GM12878 (cell line): Measurements from ENCODE around the gene EGR4. TPM values are rescaled to one million over a fixed set of nuclear protein-coding genes. Genes with fewer than 3 reads are reported as not detected.

Experiments used
- ATAC-seq: fragments of 200-7000 bp; cut with Tn5 transposase; 3 replicates; pipeline ENCODE4 v1.9.1; 2020; ENCODE audit warnings: mild to moderate bottlenecking, moderate library complexity
- BruUV-seq: library from RNA; stranded (reverse); fragments of 400-500 nt; replicated peaks from 2 replicates; lab custom pipeline; 2021; lab: Mats Ljungman, UMichigan
- CTCF ChIA-PET: fragments of 300-600 bp; sonication (Branson Sonifier 250); formaldehyde crosslinking; extraction: SDS; loops from one replicate; lab custom pipeline; 2021; ENCODE audit warnings: inconsistent platforms; lab: Yijun Ruan, JAX
- POLR2A ChIA-PET: fragments of 350-600 bp; formaldehyde crosslinking; extraction: SDS; loops from one replicate; lab custom pipeline; 2021; ENCODE audit warnings: inconsistent platforms; lab: Charles Lee
- RAD21 ChIA-PET: fragments of 300-600 bp; sonication (Branson Sonifier 250); formaldehyde crosslinking; loops from one replicate; lab custom pipeline; 2023; ENCODE audit warnings: antibody characterized with exemption; ENCODE audit not compliant: unreplicated experiment; lab: Charles Lee
- SMC1A ChIA-PET: fragments of 300-600 bp; sonication (Branson Sonifier 250); formaldehyde crosslinking; loops from one replicate; lab custom pipeline; 2023; ENCODE audit not compliant: unreplicated experiment, uncharacterized antibody; lab: Charles Lee
- DNase-seq: peaks from one replicate; pipeline ENCODE4 v3.0.0-alpha.2; 2011; ENCODE audit warnings: low read depth, low spot score
- FAIRE-seq: peaks from 3 replicates; lab custom pipeline; 2011; peaks lifted over from hg19 to GRCh38; lab: Jason Lieb, UNC
- H2AFZ ChIP-seq: 2 replicates; pipeline ENCODE4 v1.6.0; 2011; ENCODE audit warnings: low read depth, low read length, control low read depth; ENCODE audit not compliant: control insufficient read depth
- H3K27ac ChIP-seq: 2 replicates; pipeline ENCODE4 v1.5.1; 2011; ENCODE audit warnings: control low read depth; ENCODE audit not compliant: control insufficient read depth, insufficient read depth
- H3K27me3 ChIP-seq, 2 experiments: replicated peaks in 1 of 2; 2 replicates each; pipeline versions ENCODE4 v1.6.0 to v1.6.1; 2011; ENCODE audit warnings: low read length in 1 of 2; ENCODE audit not compliant: control insufficient read depth in 2 of 2, insufficient read depth in 2 of 2
- H3K36me3 ChIP-seq, 2 experiments: 2 replicates each; pipeline ENCODE4 v1.5.1; 2011; ENCODE audit warnings: low read length in 1 of 2; ENCODE audit not compliant: control insufficient read depth in 2 of 2, insufficient read depth in 2 of 2
- H3K4me1 ChIP-seq: 2 replicates; pipeline ENCODE4 v1.6.1; 2011; ENCODE audit warnings: mild to moderate bottlenecking, low read length, moderate library complexity, mixed read lengths; ENCODE audit not compliant: control insufficient read depth, insufficient read depth
- H3K4me2 ChIP-seq: 2 replicates; pipeline ENCODE4 v1.6.0; 2011; ENCODE audit warnings: control low read depth; ENCODE audit not compliant: control insufficient read depth, insufficient read depth
- H3K4me3 ChIP-seq: fragments of 200-600 bp; sonication (generic); 2 replicates; pipeline ENCODE4 v1.5.1; 2016
- H3K79me2 ChIP-seq: 2 replicates; pipeline ENCODE4 v1.6.0; 2011; ENCODE audit warnings: low read length; ENCODE audit not compliant: control insufficient read depth, insufficient read depth
- H3K9ac ChIP-seq: 2 replicates; pipeline ENCODE4 v1.8.0; 2011; ENCODE audit warnings: low read length, control low read depth, mixed read lengths; ENCODE audit not compliant: control insufficient read depth, insufficient read depth
- H3K9me3 ChIP-seq: replicated peaks from 3 replicates; pipeline ENCODE4 v1.5.1; 2011; ENCODE audit warnings: mild to moderate bottlenecking, low read length; ENCODE audit not compliant: control insufficient read depth, insufficient read depth
- H4K20me1 ChIP-seq: 2 replicates; pipeline ENCODE4 v1.6.0; 2011; ENCODE audit not compliant: control insufficient read depth, insufficient read depth
- CBFB ChIP-seq: IDR thresholded peaks from 2 replicates; pipeline ENCODE4 v1.6.1; 2016; ENCODE audit warnings: antibody characterized with exemption, low read depth
- CREM ChIP-seq: IDR thresholded peaks from 2 replicates; pipeline ENCODE4 v1.6.1; 2014; ENCODE audit warnings: antibody characterized with exemption, low read depth
- FOXK2 ChIP-seq: fragments of 450-650 bp; IDR thresholded peaks from 2 replicates; pipeline ENCODE4 v1.6.1; 2017; ENCODE audit warnings: mild to moderate bottlenecking, moderate library complexity
- JUND ChIP-seq: IDR thresholded peaks from 2 replicates; pipeline ENCODE4 v1.6.1; 2012; ENCODE audit warnings: low read depth, mild to moderate bottlenecking, low read length, improper control_type of control experiment, moderate library complexity
- MYB ChIP-seq: fragments of 150-350 bp; IDR thresholded peaks from 2 replicates; pipeline ENCODE4 v1.6.1; 2014; ENCODE audit warnings: mild to moderate bottlenecking, low read depth, low read length, borderline replicate concordance
- NFIC ChIP-seq: IDR thresholded peaks from 2 replicates; pipeline ENCODE4 v1.6.1; 2012; ENCODE audit warnings: low read depth, mild to moderate bottlenecking, inconsistent platforms, low read length, moderate library complexity
- ZNF24 ChIP-seq: fragments of 450-650 bp; IDR thresholded peaks from 2 replicates; pipeline ENCODE4 v1.6.1; 2017; ENCODE audit warnings: antibody characterized with exemption, mild to moderate bottlenecking
- ZNF622 ChIP-seq: fragments of 450-650 bp; IDR thresholded peaks from 2 replicates; pipeline ENCODE4 v1.6.1; 2017; ENCODE audit warnings: mild to moderate bottlenecking, inconsistent platforms
- WGBS: methylation state at CpG from one replicate; pipeline ENCODE4 v1.1.6; 2016; ENCODE audit warnings: low lambda C conversion rate; ENCODE audit not compliant: insufficient replicate concordance, insufficient coverage; ENCODE audit errors: missing lambda C conversion rate; 5-methylcytosine and 5-hydroxymethylcytosine counted together
- in situ Hi-C: fragments of 300-500 bp; cut with MboI; formaldehyde crosslinking; loops from 9 replicates; pipeline ENCODE4 v1.14.3; 2018; ENCODE audit warnings: mixed read lengths
- intact Hi-C: fragments of 100-400 bp; cut with micrococcal nuclease; formaldehyde crosslinking; loops from one replicate; pipeline ENCODE4 v1.14.2; 2022; ENCODE audit not compliant: unreplicated experiment
- polyA plus RNA-seq, 11 experiments: library from polyadenylated mRNA; depleted of rRNA in 4 of 11; unstranded in 6 of 11; stranded (reverse) in 5 of 11; fragments of >200 nt; fragmentation: Nextera tagmentation in 4 of 11; fragmentation: Illumina TruSeq in 1 of 11; extraction: Ambion mirVana in 4 of 11; extraction: Trizol in 1 of 11; gene quantifications; 1 replicate in 1 of 11; 2 replicates in 10 of 11; pipeline versions ENCODE4 v1.2.1 to v1.2.3, GENCODE V29; 2011 to 2016; ENCODE audit warnings: inconsistent platforms in 2 of 11, missing spikeins in 2 of 11, low read depth in 1 of 11
- total RNA-seq, 4 experiments: library from RNA; depleted of rRNA in 3 of 4; stranded (reverse); fragments of >200 nt in 3 of 4; fragmentation: Illumina TruSeq in 1 of 4; extraction: Trizol in 1 of 4; gene quantifications; 2 replicates each; pipeline versions ENCODE4 v1.2.1 to v1.2.3, GENCODE V29; 2013 to 2021
- TF ChIP-seq, protein P1 (sequence below): fragments of 150-350 bp; IDR thresholded peaks from 2 replicates; pipeline ENCODE4 v1.6.1; 2016; ENCODE audit warnings: low read depth, low read length
- TF ChIP-seq, protein P2 (sequence below): fragments of 450-650 bp; IDR thresholded peaks from 2 replicates; pipeline ENCODE4 v1.6.1; 2017; ENCODE audit warnings: borderline replicate concordance
- TF ChIP-seq, protein P3 (sequence below): IDR thresholded peaks from 2 replicates; pipeline ENCODE4 v1.6.1; 2012; ENCODE audit warnings: low read depth, low read length, improper control_type of control experiment
- TF ChIP-seq, protein P4 (sequence below): fragments of 450-650 bp; IDR thresholded peaks from 2 replicates; pipeline ENCODE4 v1.6.1; 2016; ENCODE audit warnings: mild to moderate bottlenecking

EGR4 gene
- total and polyA plus RNA-seq, 10 of the 15 experiments (the other 5 are each of a cell fraction or from before 2014, with no cell fraction given): 0.07 TPM; not detected in 9

DNA sequence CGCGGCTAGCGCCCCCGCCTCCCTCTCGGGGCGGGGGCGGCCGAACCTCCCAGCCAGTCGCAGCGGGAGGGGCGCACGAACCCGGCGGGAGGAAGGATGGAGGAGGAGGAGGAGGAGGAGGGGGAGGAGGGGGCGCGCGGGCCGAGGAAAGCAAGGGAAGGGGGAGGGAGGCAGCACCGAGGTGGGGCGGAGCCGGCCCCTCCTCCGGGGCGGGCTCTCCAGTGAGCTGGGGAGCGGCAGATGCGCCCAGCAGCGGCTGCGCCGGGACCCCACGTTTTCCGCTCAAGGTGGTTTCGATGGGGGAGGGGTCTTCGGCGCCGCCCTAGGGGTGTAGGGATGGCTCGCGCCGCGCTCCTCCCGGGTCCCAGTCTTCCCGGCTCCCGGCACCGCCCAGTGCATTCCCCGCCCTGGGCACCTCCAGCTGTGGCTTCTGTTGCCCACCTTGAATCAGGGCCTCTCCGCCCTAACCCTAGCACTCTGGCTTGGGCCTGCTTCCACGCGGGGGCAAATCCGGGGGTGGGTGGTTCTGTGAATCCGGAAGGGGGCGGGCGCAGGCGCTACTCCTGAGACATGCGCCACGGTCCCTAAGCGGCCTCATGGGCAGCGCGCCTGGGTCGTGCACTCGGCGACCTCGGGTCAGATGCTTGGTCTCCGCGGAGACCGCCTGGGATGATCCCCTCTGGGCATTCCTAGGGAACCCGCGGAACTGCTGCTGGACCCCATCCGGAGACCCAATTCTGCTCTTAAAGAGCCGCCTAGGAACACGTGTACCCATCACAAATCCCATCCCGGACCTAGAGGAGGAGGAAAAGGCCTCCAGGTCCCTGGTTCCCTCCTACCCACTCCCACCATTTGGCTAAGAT lies 8.8 kb downstream of the EGR4 start, which contains the start of gene FBXO41:
Gene FBXO41, minus strand, starts transcription at position 183 of the 863 bp plus-strand sequence. CDS start 14,848 bp downstream, outside the sequence.
- TSS peak; percentile 86 for BruUV-seq
- DNase-seq: peak; percentile 47
- RAD21 ChIA-PET: interaction anchor here (0.7 to 2.1 kb wide), 5 partner anchors 9 to 107 kb away, joined by 3 to 5 read pairs (median 4); partner anchors contain the start of genes CCT7 and EGR4
- Histone ChIP-seq H3K27me3 (no peaks in the 10 kb centered on the region), H4K20me1 (no peaks in the 10 kb centered on the region; the same call in 1 of the 2 replicates), H3K79me2 (peaks cover 45% of the 10 kb centered on the region), H3K9me3 (no peaks in the 10 kb centered on the region), H3K4me1 (peaks cover 11% of the 10 kb centered on the region), H3K4me2 (peak within 1 kb of the TSS; percentile 87), H3K9ac (peak within 1 kb of the TSS; percentile 79), H3K36me3 (no peaks in the 10 kb centered on the region; a peak in 1 of 4 replicates), H3K4me3 (peak within 1 kb of the TSS; percentile 99), H3K27ac (peak within 1 kb of the TSS; percentile 80), H2AFZ (peak within 1 kb of the TSS; percentile 89)
- under 1% methylated on average over 50 of the region's 69 CpGs for WGBS
- SMC1A ChIA-PET: interaction anchor here (1.2 to 2.8 kb wide), 3 partner anchors 10 to 76 kb away, joined by 3 to 6 read pairs (median 5); no protein-coding TSS in a partner anchor
- intact Hi-C loops (loop anchor here (2.0 kb wide), 2 partner anchors 50 to 100 kb away; partner anchors contain the start of genes ALMS1 and CCT7), in situ Hi-C loops (no loop called here)
- FAIRE-seq: peak; percentile 47
- POLR2A ChIA-PET: interaction anchor here (0.8 to 2.3 kb wide), 4 partner anchors 9 to 52 kb away, joined by 3 to 12 read pairs (median 4); partner anchors contain the start of genes EGR4 and PRADC1
- CTCF ChIA-PET: interaction anchor here (0.7 to 1.6 kb wide), 4 partner anchors 13 to 624 kb away, joined by 3 to 8 read pairs (median 4); partner anchors contain the start of gene CCT7
- ATAC-seq: peak; percentile 88
- TF ChIP-seq CBFB (0 out of 2 replicates have a peak, but pooled peaks have one; percentile 39), ZNF24 (no peak), NFIC (no peak; the same call in 1 of the 2 replicates), CREM (no peak), JUND (no peak), MYB (no peak), ZNF622 (no peak), FOXK2 (no peak)
- TF ChIP-seq, protein P1, sequence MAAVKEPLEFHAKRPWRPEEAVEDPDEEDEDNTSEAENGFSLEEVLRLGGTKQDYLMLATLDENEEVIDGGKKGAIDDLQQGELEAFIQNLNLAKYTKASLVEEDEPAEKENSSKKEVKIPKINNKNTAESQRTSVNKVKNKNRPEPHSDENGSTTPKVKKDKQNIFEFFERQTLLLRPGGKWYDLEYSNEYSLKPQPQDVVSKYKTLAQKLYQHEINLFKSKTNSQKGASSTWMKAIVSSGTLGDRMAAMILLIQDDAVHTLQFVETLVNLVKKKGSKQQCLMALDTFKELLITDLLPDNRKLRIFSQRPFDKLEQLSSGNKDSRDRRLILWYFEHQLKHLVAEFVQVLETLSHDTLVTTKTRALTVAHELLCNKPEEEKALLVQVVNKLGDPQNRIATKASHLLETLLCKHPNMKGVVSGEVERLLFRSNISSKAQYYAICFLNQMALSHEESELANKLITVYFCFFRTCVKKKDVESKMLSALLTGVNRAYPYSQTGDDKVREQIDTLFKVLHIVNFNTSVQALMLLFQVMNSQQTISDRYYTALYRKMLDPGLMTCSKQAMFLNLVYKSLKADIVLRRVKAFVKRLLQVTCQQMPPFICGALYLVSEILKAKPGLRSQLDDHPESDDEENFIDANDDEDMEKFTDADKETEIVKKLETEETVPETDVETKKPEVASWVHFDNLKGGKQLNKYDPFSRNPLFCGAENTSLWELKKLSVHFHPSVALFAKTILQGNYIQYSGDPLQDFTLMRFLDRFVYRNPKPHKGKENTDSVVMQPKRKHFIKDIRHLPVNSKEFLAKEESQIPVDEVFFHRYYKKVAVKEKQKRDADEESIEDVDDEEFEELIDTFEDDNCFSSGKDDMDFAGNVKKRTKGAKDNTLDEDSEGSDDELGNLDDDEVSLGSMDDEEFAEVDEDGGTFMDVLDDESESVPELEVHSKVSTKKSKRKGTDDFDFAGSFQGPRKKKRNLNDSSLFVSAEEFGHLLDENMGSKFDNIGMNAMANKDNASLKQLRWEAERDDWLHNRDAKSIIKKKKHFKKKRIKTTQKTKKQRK: no peak
- TF ChIP-seq, protein P2, sequence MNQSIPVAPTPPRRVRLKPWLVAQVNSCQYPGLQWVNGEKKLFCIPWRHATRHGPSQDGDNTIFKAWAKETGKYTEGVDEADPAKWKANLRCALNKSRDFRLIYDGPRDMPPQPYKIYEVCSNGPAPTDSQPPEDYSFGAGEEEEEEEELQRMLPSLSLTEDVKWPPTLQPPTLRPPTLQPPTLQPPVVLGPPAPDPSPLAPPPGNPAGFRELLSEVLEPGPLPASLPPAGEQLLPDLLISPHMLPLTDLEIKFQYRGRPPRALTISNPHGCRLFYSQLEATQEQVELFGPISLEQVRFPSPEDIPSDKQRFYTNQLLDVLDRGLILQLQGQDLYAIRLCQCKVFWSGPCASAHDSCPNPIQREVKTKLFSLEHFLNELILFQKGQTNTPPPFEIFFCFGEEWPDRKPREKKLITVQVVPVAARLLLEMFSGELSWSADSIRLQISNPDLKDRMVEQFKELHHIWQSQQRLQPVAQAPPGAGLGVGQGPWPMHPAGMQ: no peak
- TF ChIP-seq, protein P3, sequence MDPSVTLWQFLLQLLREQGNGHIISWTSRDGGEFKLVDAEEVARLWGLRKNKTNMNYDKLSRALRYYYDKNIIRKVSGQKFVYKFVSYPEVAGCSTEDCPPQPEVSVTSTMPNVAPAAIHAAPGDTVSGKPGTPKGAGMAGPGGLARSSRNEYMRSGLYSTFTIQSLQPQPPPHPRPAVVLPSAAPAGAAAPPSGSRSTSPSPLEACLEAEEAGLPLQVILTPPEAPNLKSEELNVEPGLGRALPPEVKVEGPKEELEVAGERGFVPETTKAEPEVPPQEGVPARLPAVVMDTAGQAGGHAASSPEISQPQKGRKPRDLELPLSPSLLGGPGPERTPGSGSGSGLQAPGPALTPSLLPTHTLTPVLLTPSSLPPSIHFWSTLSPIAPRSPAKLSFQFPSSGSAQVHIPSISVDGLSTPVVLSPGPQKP: no peak
- TF ChIP-seq, protein P4, sequence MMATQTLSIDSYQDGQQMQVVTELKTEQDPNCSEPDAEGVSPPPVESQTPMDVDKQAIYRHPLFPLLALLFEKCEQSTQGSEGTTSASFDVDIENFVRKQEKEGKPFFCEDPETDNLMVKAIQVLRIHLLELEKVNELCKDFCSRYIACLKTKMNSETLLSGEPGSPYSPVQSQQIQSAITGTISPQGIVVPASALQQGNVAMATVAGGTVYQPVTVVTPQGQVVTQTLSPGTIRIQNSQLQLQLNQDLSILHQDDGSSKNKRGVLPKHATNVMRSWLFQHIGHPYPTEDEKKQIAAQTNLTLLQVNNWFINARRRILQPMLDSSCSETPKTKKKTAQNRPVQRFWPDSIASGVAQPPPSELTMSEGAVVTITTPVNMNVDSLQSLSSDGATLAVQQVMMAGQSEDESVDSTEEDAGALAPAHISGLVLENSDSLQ: no peak
